A673 (cell line): ENCODE data around the gene KRTAP5-6.

Experiments used
- CTCF ChIP-seq: fragments of 300-800, 200-600 bp; sonication (generic); conservative IDR thresholded peaks from 2 replicates; pipeline ENCODE4 v1.5.1; 2017; ENCODE audit warnings: low read depth, mild to moderate bottlenecking, antibody characterized with exemption, low read length, moderate library complexity, mixed read lengths
- EZH2 ChIP-seq: fragments of 200-600 bp; sonication (generic); IDR thresholded peaks from 2 replicates; pipeline ENCODE4 v1.6.1; 2017; ENCODE audit warnings: borderline replicate concordance, low read depth, mild to moderate bottlenecking, mixed read lengths, antibody characterized with exemption, low read length; ENCODE audit not compliant: poor library complexity, severe bottlenecking

GRCh38 chr11:1660111-1660867, 36.7 kb upstream of the KRTAP5-6 start:
- TF ChIP-seq CTCF: no peak
- no peak for TF ChIP-seq EZH2
